ENCODE measurements around the gene NAIP. TPM values are rescaled to one million over a fixed set of nuclear protein-coding genes. Genes with fewer than 3 reads are reported as not detected.

Gene NAIP
- total and polyA plus RNA-seq, 2 experiments from 2014 or later, result 5.2 to 5.5 TPM

Other genes with a start within 250 kb of the NAIP start
- gene SERF1A, start 124.7 kb downstream of the NAIP start, total RNA-seq, result 14.5 and 15.6 TPM in 2 replicates
- gene SERF1A, start 124.7 kb downstream of the NAIP start, polyA plus RNA-seq, result 25.3 and 31.6 TPM in 2 replicates
- 27.2 and 28.0 TPM in 2 replicates for gene SMN1, start 100.3 kb downstream of the NAIP start, total RNA-seq
- gene SMN1, start 100.3 kb downstream of the NAIP start, polyA plus RNA-seq, result 51.8 and 58.9 TPM in 2 replicates
- gene GTF2H2, start 42.3 kb upstream of the NAIP start, total RNA-seq, result 10.9 and 20.0 TPM in 2 replicates
- 26.1 and 39.2 TPM in 2 replicates for gene GTF2H2, start 42.3 kb upstream of the NAIP start, polyA plus RNA-seq